Measurements from ENCODE around the gene POLR1C. TPM values are rescaled to one million over a fixed set of nuclear protein-coding genes. Genes with fewer than 3 reads are reported as not detected.
"Not testable (repeated sequence)": the region's sequence is repeated elsewhere in the genome, so short reads cannot be mapped to it uniquely, and the experiment has no call there.

POLR1C gene
- polyA plus RNA-seq, 3 donors from 2014 or later: 5.7 to 15.5 (median 7.3) TPM

- Mint-ChIP-seq H3K4me3 (no peak overlapping the region), H3K4me1 (peaks cover 30 to 33% of the 10 kb centered on the region in 2 donors), H3K36me3 (peaks cover 8 to 16% (median 11%) of the 10 kb centered on the region in 3 donors), H3K27ac (no peak overlapping the region), H3K27me3 (ENCODE audit: low read depth in 3 of 3) (peaks cover 0 to 3% (median 2%) of the 10 kb centered on the region in 3 donors), H3K9me3 (no peaks in the 10 kb centered on the region)
- DNase-seq: no peak
These were observed 20.3 kb upstream of the POLR1C start for GRCh38 chr6:43496370-43497128.

GRCh38 chr6:43497129-43497396 is 19.8 kb upstream of the POLR1C start:
- no peaks in the 10 kb centered on the region for H3K9me3 Mint-ChIP-seq
- H3K4me1 Mint-ChIP-seq: peaks cover 30 to 32% of the 10 kb centered on the region in 2 donors
- H3K4me3 Mint-ChIP-seq: no peak overlapping the region
- H3K27ac Mint-ChIP-seq: no peak overlapping the region
- peaks cover 0 to 3% (median 3%) of the 10 kb centered on the region in 3 donors for H3K27me3 Mint-ChIP-seq (ENCODE audit: low read depth in 3 of 3)
- H3K36me3 Mint-ChIP-seq: peaks cover 13 to 21% (median 17%) of the 10 kb centered on the region in 3 donors
- no peak for DNase-seq

- Mint-ChIP-seq H3K4me1 (peaks cover 28 to 30% of the 10 kb centered on the region in 2 donors), H3K27ac (peak overlapping the region in 1 of 6 donors; percentile 55), H3K36me3 (peaks cover 14 to 25% (median 18%) of the 10 kb centered on the region in 3 donors), H3K9me3 (no peaks in the 10 kb centered on the region), H3K27me3 (ENCODE audit: low read depth in 3 of 3) (peaks cover 0 to 3% (median 3%) of the 10 kb centered on the region in 3 donors), H3K4me3 (no peak overlapping the region)
- no peak for DNase-seq
These were observed 19.2 kb upstream of the POLR1C start for GRCh38 chr6:43497689-43498088.

GRCh38 chr6:43498291-43498690 is 18.6 kb upstream of the POLR1C start:
- not testable (repeated sequence) for DNase-seq; H3K27me3 Mint-ChIP-seq (ENCODE audit: low read depth in 3 of 3); H3K9me3 Mint-ChIP-seq; H3K4me3 Mint-ChIP-seq; H3K27ac Mint-ChIP-seq
- H3K4me1 Mint-ChIP-seq: peaks cover 25% of the 10 kb centered on the region in 2 donors
- H3K36me3 Mint-ChIP-seq: peaks cover 14 to 28% (median 18%) of the 10 kb centered on the region in 3 donors

- Mint-ChIP-seq H3K9me3 (no peaks in the 10 kb centered on the region), H3K4me1 (peaks cover 16 to 19% of the 10 kb centered on the region in 2 donors), H3K27me3 (ENCODE audit: low read depth in 3 of 3) (peaks cover 0 to 3% (median 3%) of the 10 kb centered on the region in 3 donors), H3K4me3 (no peak overlapping the region), H3K36me3 (peaks cover 18 to 29% (median 24%) of the 10 kb centered on the region in 3 donors), H3K27ac (peak overlapping the region in 2 of 6 donors; percentile 19 to 36)
- no peak for DNase-seq
These were observed 17.7 kb upstream of the POLR1C start for GRCh38 chr6:43499028-43499815.

GRCh38 chr6:43500921-43501320 is 16.0 kb upstream of the POLR1C start:
- no peak for DNase-seq
- H3K9me3 Mint-ChIP-seq: no peaks in the 10 kb centered on the region
- H3K4me1 Mint-ChIP-seq: peaks cover 1 to 3% of the 10 kb centered on the region in 2 donors
- no peak overlapping the region for H3K4me3 Mint-ChIP-seq
- peaks cover 15 to 37% (median 24%) of the 10 kb centered on the region in 3 donors for H3K36me3 Mint-ChIP-seq
- H3K27me3 Mint-ChIP-seq (ENCODE audit: low read depth in 3 of 3): peaks cover 0 to 4% (median 3%) of the 10 kb centered on the region in 3 donors
- peak overlapping the region in 1 of 6 donors; percentile 79 for H3K27ac Mint-ChIP-seq

- peaks cover 3 to 7% (median 5%) of the 10 kb centered on the region in 3 donors for H3K27me3 Mint-ChIP-seq (ENCODE audit: low read depth in 3 of 3)
- peaks cover 15 to 42% (median 24%) of the 10 kb centered on the region in 3 donors for H3K36me3 Mint-ChIP-seq
- no peaks in the 10 kb centered on the region for H3K9me3 Mint-ChIP-seq
- no peak overlapping the region for H3K27ac Mint-ChIP-seq
- DNase-seq: no peak
- H3K4me3 Mint-ChIP-seq: no peak overlapping the region
- H3K4me1 Mint-ChIP-seq: peaks cover 3 to 5% of the 10 kb centered on the region in 2 donors
These were observed 14.2 kb upstream of the POLR1C start for GRCh38 chr6:43502666-43503065.

GRCh38 chr6:43503443-43503842 is 13.4 kb upstream of the POLR1C start:
- H3K4me3 Mint-ChIP-seq: no peak overlapping the region

GRCh38 chr6:43504756-43505593 is 11.9 kb upstream of the POLR1C start:
- Mint-ChIP-seq H3K27me3 (ENCODE audit: low read depth in 3 of 3) (peaks cover 12 to 15% (median 13%) of the 10 kb centered on the region in 3 donors), H3K4me1 (peaks cover 9 to 15% of the 10 kb centered on the region in 2 donors), H3K9me3 (no peaks in the 10 kb centered on the region), H3K4me3 (no peak overlapping the region), H3K36me3 (peaks cover 18 to 41% (median 20%) of the 10 kb centered on the region in 3 donors), H3K27ac (peak overlapping the region in 2 of 6 donors; percentile 21 to 43)
- no peak for DNase-seq

More at GRCh38 chr6:43503443-43503842, 13.4 kb upstream of the POLR1C start:
- Mint-ChIP-seq H3K36me3 (peaks cover 15 to 42% (median 24%) of the 10 kb centered on the region in 3 donors), H3K27ac (peak overlapping the region in 1 of 6 donors; percentile 70), H3K9me3 (no peaks in the 10 kb centered on the region), H3K4me1 (peaks cover 3 to 5% of the 10 kb centered on the region in 2 donors), H3K27me3 (ENCODE audit: low read depth in 3 of 3) (peaks cover 5 to 11% (median 9%) of the 10 kb centered on the region in 3 donors)
- no peak for DNase-seq

- no peak overlapping the region for H3K4me3 Mint-ChIP-seq
- DNase-seq: no peak
- H3K4me1 Mint-ChIP-seq: peaks cover 11 to 15% of the 10 kb centered on the region in 2 donors
- H3K36me3 Mint-ChIP-seq: peaks cover 17 to 35% (median 18%) of the 10 kb centered on the region in 3 donors
- H3K27ac Mint-ChIP-seq: no peak overlapping the region
- H3K9me3 Mint-ChIP-seq: no peaks in the 10 kb centered on the region
- H3K27me3 Mint-ChIP-seq (ENCODE audit: low read depth in 3 of 3): peaks cover 12 to 15% (median 13%) of the 10 kb centered on the region in 3 donors
These were observed 11.2 kb upstream of the POLR1C start for GRCh38 chr6:43505718-43506117.

- peak overlapping the region in 2 of 6 donors; percentile 5 to 20 for H3K27ac Mint-ChIP-seq
- H3K36me3 Mint-ChIP-seq: peaks cover 16 to 34% (median 19%) of the 10 kb centered on the region in 3 donors
- no peak for DNase-seq
- H3K4me1 Mint-ChIP-seq: peaks cover 11 to 15% of the 10 kb centered on the region in 2 donors
- peaks cover 12 to 15% (median 13%) of the 10 kb centered on the region in 3 donors for H3K27me3 Mint-ChIP-seq (ENCODE audit: low read depth in 3 of 3)
- H3K4me3 Mint-ChIP-seq: no peak overlapping the region
- no peaks in the 10 kb centered on the region for H3K9me3 Mint-ChIP-seq
These were observed 10.7 kb upstream of the POLR1C start for GRCh38 chr6:43506171-43506570.

- Mint-ChIP-seq H3K4me3 (peak overlapping the region in 1 of 5 donors; percentile 10), H3K27me3 (ENCODE audit: low read depth in 3 of 3) (peaks cover 9 to 15% (median 15%) of the 10 kb centered on the region in 3 donors), H3K27ac (peak overlapping the region in 2 of 6 donors; percentile 5 to 48), H3K9me3 (no peaks in the 10 kb centered on the region), H3K4me1 (peaks cover 13 to 21% of the 10 kb centered on the region in 2 donors), H3K36me3 (peaks cover 10 to 33% (median 19%) of the 10 kb centered on the region in 3 donors)
- peak; percentile 72 to 77 (median 75) for DNase-seq
These were observed 10.0 kb upstream of the POLR1C start for GRCh38 chr6:43506667-43507471.

Data from immature natural killer cell (primary cell).